ENCODE results near the gene TTBK2. TPM values are rescaled to one million over a fixed set of nuclear protein-coding genes. Genes with fewer than 3 reads are reported as not detected.
"Not testable (repeated sequence)": the region's sequence is repeated elsewhere in the genome, so short reads cannot be mapped to it uniquely, and the experiment has no call there.

TTBK2 gene
- total and polyA plus RNA-seq, 4 donors = 1.0 to 6.4 (median 4.3) TPM

DNA sequence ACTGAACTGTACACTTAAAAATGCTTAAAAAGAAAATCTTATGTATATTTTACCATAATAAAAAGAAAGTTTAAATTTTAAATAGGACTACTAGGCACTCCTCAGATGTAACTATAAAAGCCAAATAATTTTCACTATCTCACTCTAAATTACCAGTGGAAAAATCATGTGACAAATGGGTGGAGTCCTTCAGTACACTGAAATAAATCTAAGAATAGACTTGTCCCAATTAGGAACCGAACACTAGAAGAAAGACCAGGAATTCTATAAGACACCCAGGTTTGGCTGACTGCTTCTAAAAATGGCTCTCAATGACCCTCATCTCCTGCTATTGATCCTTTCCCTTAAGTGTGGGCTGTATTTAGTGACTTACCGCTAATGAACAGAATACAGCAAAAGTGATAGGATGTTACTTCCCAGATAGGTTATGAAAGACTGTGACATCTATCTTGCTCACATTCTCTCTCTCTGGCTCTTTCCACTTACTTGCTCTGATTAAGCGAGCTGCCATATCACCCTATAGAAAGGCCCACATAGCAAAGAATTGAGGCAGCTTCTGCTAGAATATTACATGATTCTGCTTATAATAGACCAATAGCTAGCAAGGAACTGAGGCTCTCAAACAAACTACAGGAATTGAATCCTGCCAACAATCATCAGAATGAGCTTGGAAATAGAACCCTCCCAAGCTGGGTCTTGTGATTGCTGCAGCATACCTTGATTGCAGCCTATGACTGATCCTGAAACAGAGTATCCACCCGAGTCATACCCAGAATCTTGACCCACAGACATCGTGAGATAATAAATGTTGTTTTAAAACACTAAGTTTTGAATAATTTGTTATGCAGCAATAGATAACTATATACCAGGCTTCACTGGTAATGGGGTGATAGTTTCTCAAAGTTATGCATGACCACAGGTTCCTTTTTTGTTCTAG lies 16.9 kb downstream of the TTBK2 start:
- TF ChIP-seq GABPA (IDR thresholded peaks at IDR 0.05 in 1 of 2, conservative IDR thresholded peaks at IDR 0.05 in 1 of 2) (no peak), RXRA (IDR thresholded peaks at IDR 0.05) (no peak), NR2F2 (IDR thresholded peaks at IDR 0.05) (no peak), HNF4G (IDR thresholded peaks at IDR 0.05) (no peak), TAF1 (conservative IDR thresholded peaks at IDR 0.05) (no peak), FOXA1 (IDR thresholded peaks at IDR 0.05) (no peak), JUND (IDR thresholded peaks at IDR 0.05) (no peak), FOXA2 (IDR thresholded peaks at IDR 0.05) (no peak), EGR1 (IDR thresholded peaks at IDR 0.05; ENCODE audit: low read depth in 2 of 2) (no peak), HNF4A (conservative IDR thresholded peaks at IDR 0.05) (no peak), YY1 (IDR thresholded peaks at IDR 0.05) (no peak), SP1 (IDR thresholded peaks at IDR 0.05) (no peak)
- TF ChIP-seq, protein P1, sequence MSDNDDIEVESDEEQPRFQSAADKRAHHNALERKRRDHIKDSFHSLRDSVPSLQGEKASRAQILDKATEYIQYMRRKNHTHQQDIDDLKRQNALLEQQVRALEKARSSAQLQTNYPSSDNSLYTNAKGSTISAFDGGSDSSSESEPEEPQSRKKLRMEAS (IDR thresholded peaks at IDR 0.05) = no peak
- TF ChIP-seq, protein P2, sequence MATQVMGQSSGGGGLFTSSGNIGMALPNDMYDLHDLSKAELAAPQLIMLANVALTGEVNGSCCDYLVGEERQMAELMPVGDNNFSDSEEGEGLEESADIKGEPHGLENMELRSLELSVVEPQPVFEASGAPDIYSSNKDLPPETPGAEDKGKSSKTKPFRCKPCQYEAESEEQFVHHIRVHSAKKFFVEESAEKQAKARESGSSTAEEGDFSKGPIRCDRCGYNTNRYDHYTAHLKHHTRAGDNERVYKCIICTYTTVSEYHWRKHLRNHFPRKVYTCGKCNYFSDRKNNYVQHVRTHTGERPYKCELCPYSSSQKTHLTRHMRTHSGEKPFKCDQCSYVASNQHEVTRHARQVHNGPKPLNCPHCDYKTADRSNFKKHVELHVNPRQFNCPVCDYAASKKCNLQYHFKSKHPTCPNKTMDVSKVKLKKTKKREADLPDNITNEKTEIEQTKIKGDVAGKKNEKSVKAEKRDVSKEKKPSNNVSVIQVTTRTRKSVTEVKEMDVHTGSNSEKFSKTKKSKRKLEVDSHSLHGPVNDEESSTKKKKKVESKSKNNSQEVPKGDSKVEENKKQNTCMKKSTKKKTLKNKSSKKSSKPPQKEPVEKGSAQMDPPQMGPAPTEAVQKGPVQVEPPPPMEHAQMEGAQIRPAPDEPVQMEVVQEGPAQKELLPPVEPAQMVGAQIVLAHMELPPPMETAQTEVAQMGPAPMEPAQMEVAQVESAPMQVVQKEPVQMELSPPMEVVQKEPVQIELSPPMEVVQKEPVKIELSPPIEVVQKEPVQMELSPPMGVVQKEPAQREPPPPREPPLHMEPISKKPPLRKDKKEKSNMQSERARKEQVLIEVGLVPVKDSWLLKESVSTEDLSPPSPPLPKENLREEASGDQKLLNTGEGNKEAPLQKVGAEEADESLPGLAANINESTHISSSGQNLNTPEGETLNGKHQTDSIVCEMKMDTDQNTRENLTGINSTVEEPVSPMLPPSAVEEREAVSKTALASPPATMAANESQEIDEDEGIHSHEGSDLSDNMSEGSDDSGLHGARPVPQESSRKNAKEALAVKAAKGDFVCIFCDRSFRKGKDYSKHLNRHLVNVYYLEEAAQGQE (IDR thresholded peaks at IDR 0.05) = no peak
- TF ChIP-seq, protein P3, sequence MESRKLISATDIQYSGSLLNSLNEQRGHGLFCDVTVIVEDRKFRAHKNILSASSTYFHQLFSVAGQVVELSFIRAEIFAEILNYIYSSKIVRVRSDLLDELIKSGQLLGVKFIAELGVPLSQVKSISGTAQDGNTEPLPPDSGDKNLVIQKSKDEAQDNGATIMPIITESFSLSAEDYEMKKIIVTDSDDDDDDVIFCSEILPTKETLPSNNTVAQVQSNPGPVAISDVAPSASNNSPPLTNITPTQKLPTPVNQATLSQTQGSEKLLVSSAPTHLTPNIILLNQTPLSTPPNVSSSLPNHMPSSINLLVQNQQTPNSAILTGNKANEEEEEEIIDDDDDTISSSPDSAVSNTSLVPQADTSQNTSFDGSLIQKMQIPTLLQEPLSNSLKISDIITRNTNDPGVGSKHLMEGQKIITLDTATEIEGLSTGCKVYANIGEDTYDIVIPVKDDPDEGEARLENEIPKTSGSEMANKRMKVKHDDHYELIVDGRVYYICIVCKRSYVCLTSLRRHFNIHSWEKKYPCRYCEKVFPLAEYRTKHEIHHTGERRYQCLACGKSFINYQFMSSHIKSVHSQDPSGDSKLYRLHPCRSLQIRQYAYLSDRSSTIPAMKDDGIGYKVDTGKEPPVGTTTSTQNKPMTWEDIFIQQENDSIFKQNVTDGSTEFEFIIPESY (IDR thresholded peaks at IDR 0.05) = no peak

DNA sequence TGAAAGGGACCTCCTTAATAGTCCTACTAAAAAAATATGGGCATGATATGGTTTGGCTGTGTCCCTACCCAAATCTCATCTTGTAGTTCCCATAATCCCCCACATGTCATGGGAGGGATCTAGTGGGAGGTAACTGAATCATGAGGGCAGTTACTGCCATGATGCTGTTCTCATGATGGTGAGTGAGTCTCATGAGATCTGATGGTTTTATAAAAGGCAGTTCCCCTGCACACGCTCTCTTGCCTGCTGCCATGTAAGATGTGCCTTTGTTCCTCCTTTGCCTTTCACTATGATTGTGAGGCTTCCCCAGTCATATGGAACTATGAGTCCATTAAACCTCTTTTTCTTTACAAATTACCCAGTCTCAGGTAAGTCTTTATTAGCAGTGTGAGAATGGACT lies 26.7 kb downstream of the TTBK2 start:
- H3K4me1 ChIP-seq (ENCODE audit: control insufficient read depth in 4 of 4, insufficient read depth in 4 of 4, low read length in 3 of 4); H3K9ac ChIP-seq (ENCODE audit: low read depth in 1 of 2, low read length in 2 of 2); H3K36me3 ChIP-seq (ENCODE audit: control insufficient read depth in 4 of 4, insufficient read depth in 3 of 4, low read depth in 1 of 4, low read length in 3 of 4); H3K27me3 ChIP-seq (ENCODE audit: control insufficient read depth in 4 of 4, insufficient read depth in 4 of 4, low read length in 3 of 4); H3K9me3 ChIP-seq (ENCODE audit: control insufficient read depth in 4 of 4, low read length in 3 of 4); DNase-seq (ENCODE audit: low spot score); H3K27ac ChIP-seq (ENCODE audit: low read depth in 1 of 2, low read length in 2 of 2); H3K4me3 ChIP-seq (ENCODE audit: low read depth in 1 of 3, low read length in 3 of 3): not testable (repeated sequence)
- 98% methylated on average over 1 of the region's 1 CpG for WGBS

More for the DNA sequence above, 16.9 kb downstream of the TTBK2 start:
- Histone ChIP-seq H3K27ac (ENCODE audit: low read depth in 1 of 2, low read length in 2 of 2) (no peak overlapping the region), H3K9me3 (ENCODE audit: control insufficient read depth in 4 of 4, low read length in 3 of 4) (no peaks in the 10 kb centered on the region), H3K36me3 (ENCODE audit: control insufficient read depth in 4 of 4, insufficient read depth in 3 of 4, low read depth in 1 of 4, low read length in 3 of 4) (no peaks in the 10 kb centered on the region), H3K4me1 (ENCODE audit: control insufficient read depth in 4 of 4, insufficient read depth in 4 of 4, low read length in 3 of 4) (no peaks in the 10 kb centered on the region), H3K9ac (ENCODE audit: low read depth in 1 of 2, low read length in 2 of 2) (no peak overlapping the region), H3K27me3 (ENCODE audit: control insufficient read depth in 4 of 4, insufficient read depth in 4 of 4, low read length in 3 of 4) (no peaks in the 10 kb centered on the region), H3K4me3 (ENCODE audit: low read depth in 1 of 3, low read length in 3 of 3) (no peak overlapping the region)
- WGBS = 89% methylated on average over 5 of the region's 5 CpGs
- no peak for DNase-seq (ENCODE audit: low spot score)

All from liver (tissue), 9 donors.